DMS114 treated with DMSO at 0.1 percent for 48 hours (cell line): ENCODE results near the gene HOXA6.
A peak's percentile ranks its signal among the peaks of the same experiment; 100 is the strongest.

Source experiments
- DNase-seq: peaks from one replicate; lab custom pipeline; 2025; ENCODE audit not compliant: unreplicated experiment; lab: John Stamatoyannopoulos, UW

Gene HOXA6

GRCh38 chr7:27173956-27174873, 26.6 kb upstream of the HOXA6 start, which contains the start of gene HOXA10:
TSS of gene HOXA10 (minus strand) at chr7:27174320. CDS start at chr7:27174306, 14 bp downstream.
- DNase-seq: no peak

- DNase-seq: no peak
Observed at GRCh38 chr7:27173511-27173955, 26.0 kb upstream of the HOXA6 start.

GRCh38 chr7:27172823-27173510, 25.4 kb upstream of the HOXA6 start:
- no peak for DNase-seq

- DNase-seq: no peak
Observed at GRCh38 chr7:27172315-27172774, 24.8 kb upstream of the HOXA6 start.

GRCh38 chr7:27171637-27172314, 24.2 kb upstream of the HOXA6 start:
- DNase-seq: no peak

GRCh38 chr7:27171325-27171636, 23.7 kb upstream of the HOXA6 start:
- no peak for DNase-seq

GRCh38 chr7:27170426-27171324, 23.1 kb upstream of the HOXA6 start:
- DNase-seq: no peak

GRCh38 chr7:27169658-27170425, 22.3 kb upstream of the HOXA6 start:
- no peak for DNase-seq

GRCh38 chr7:27168265-27168947, 20.8 kb upstream of the HOXA6 start:
- no peak for DNase-seq

GRCh38 chr7:27167916-27168264, 20.3 kb upstream of the HOXA6 start:
- no peak for DNase-seq

GRCh38 chr7:27166531-27167505, 19.2 kb upstream of the HOXA6 start:
- no peak for DNase-seq

GRCh38 chr7:27165996-27166530, 18.5 kb upstream of the HOXA6 start:
- DNase-seq: no peak

- peak; percentile 74 for DNase-seq
Observed at GRCh38 chr7:27165089-27165995, 17.8 kb upstream of the HOXA6 start, which contains the start of gene HOXA9. TSS of gene HOXA9 (minus strand) at chr7:27165537. CDS start at chr7:27165457, 80 bp downstream.

- DNase-seq: no peak
Observed at GRCh38 chr7:27164367-27165088, 17.0 kb upstream of the HOXA6 start.

GRCh38 chr7:27164045-27164366, 16.4 kb upstream of the HOXA6 start:
- DNase-seq: no peak
